Measurements from ENCODE around the gene BRWD1. TPM values are rescaled to one million over a fixed set of nuclear protein-coding genes. Genes with fewer than 3 reads are reported as not detected.
A peak's percentile ranks its signal among the peaks of the same experiment; 100 is the strongest.

Gene BRWD1
- total RNA-seq, 4 donors from 2014 or later, result 55.6 to 183 (median 65.4) TPM

- Histone ChIP-seq H3K9me3 (no peaks in the 10 kb centered on the region), H3K4me1 (no peaks in the 10 kb centered on the region), H3K4me3 (peak overlapping the region; percentile 73 to 88), H3K27ac (peak overlapping the region; percentile 96), H3K27me3 (no peaks in the 10 kb centered on the region), H3K36me3 (no peaks in the 10 kb centered on the region)
- TF ChIP-seq POLR2A (IDR thresholded peaks at IDR 0.05), result no peak
- TF ChIP-seq CTCF (IDR thresholded peaks at IDR 0.05), result no peak
- intact Hi-C loops (cut with DNase I; ENCODE audit: low total_unique reads), result loop anchor here (10.0 kb wide), 1 partner anchor 72 kb away; a partner anchor contains a TSS
- DNase-seq, result peak; percentile 91 to 93
Observed at GRCh38 chr21:39312112-39313041, 1.1 kb downstream of the BRWD1 start.

- Histone ChIP-seq H3K27ac (no peak overlapping the region), H3K9me3 (no peaks in the 10 kb centered on the region), H3K27me3 (no peaks in the 10 kb centered on the region), H3K4me3 (no peak overlapping the region), H3K36me3 (no peaks in the 10 kb centered on the region), H3K4me1 (no peaks in the 10 kb centered on the region)
- no peak for DNase-seq
- TF ChIP-seq POLR2A (IDR thresholded peaks at IDR 0.05), result no peak
- TF ChIP-seq CTCF (IDR thresholded peaks at IDR 0.05), result no peak
- intact Hi-C loops (cut with DNase I; ENCODE audit: low total_unique reads), result loop anchor here (10.0 kb wide), 1 partner anchor 74 kb away; a partner anchor contains a TSS
Observed at GRCh38 chr21:39311164-39311563, 2.3 kb downstream of the BRWD1 start.

GRCh38 chr21:39307466-39307865, 6.0 kb downstream of the BRWD1 start:
- H3K4me3 ChIP-seq, result no peak overlapping the region
- intact Hi-C loops (cut with DNase I; ENCODE audit: low total_unique reads), result no loop called here
- H3K36me3 ChIP-seq, result no peaks in the 10 kb centered on the region
- H3K4me1 ChIP-seq, result no peaks in the 10 kb centered on the region
- no peaks in the 10 kb centered on the region for H3K27me3 ChIP-seq
- no peak overlapping the region for H3K27ac ChIP-seq
- DNase-seq, result no peak
- no peak for TF ChIP-seq CTCF (IDR thresholded peaks at IDR 0.05)
- no peak for TF ChIP-seq POLR2A (IDR thresholded peaks at IDR 0.05)
- no peaks in the 10 kb centered on the region for H3K9me3 ChIP-seq

- H3K27ac ChIP-seq, result no peak overlapping the region
- intact Hi-C loops (cut with DNase I; ENCODE audit: low total_unique reads), result no loop called here
- no peaks in the 10 kb centered on the region for H3K27me3 ChIP-seq
- no peaks in the 10 kb centered on the region for H3K36me3 ChIP-seq
- no peaks in the 10 kb centered on the region for H3K4me1 ChIP-seq
- no peak overlapping the region for H3K4me3 ChIP-seq
- TF ChIP-seq CTCF (IDR thresholded peaks at IDR 0.05), result no peak
- no peak for TF ChIP-seq POLR2A (IDR thresholded peaks at IDR 0.05)
- peaks cover 0 to 8% of the 10 kb centered on the region in 2 donors for H3K9me3 ChIP-seq
- DNase-seq, result no peak
Observed at GRCh38 chr21:39300587-39300986, 12.8 kb downstream of the BRWD1 start.

GRCh38 chr21:39296891-39297290, 16.5 kb downstream of the BRWD1 start:
- TF ChIP-seq POLR2A (IDR thresholded peaks at IDR 0.05), result no peak
- no peak for TF ChIP-seq CTCF (IDR thresholded peaks at IDR 0.05)
- Histone ChIP-seq H3K36me3 (no peaks in the 10 kb centered on the region), H3K27me3 (no peaks in the 10 kb centered on the region), H3K4me3 (no peak overlapping the region), H3K27ac (no peak overlapping the region), H3K9me3 (peaks cover 0 to 8% of the 10 kb centered on the region in 2 donors), H3K4me1 (no peaks in the 10 kb centered on the region)
- no peak for DNase-seq
- intact Hi-C loops (cut with DNase I; ENCODE audit: low total_unique reads), result no loop called here

Data from uterus (tissue), 4 donors.